Smooth muscle cell (in vitro differentiated cells): ENCODE data around the gene CCDC69. TPM values are rescaled to one million over a fixed set of nuclear protein-coding genes. Genes with fewer than 3 reads are reported as not detected.
"Not testable (repeated sequence)": the region's sequence is repeated elsewhere in the genome, so short reads cannot be mapped to it uniquely, and the experiment has no call there.

Source experiments
- DNase-seq: peaks from one replicate; lab custom pipeline; 2025; ENCODE audit not compliant: unreplicated experiment; lab: John Stamatoyannopoulos, UW
- H2AFZ ChIP-seq: fragments of 200-600 bp; sonication (generic); 2 replicates; pipeline ENCODE4 v1.6.0; 2016; ENCODE audit warnings: antibody characterized with exemption, low read depth, mild to moderate bottlenecking
- H3F3A ChIP-seq: fragments of 200-600 bp; sonication (generic); 2 replicates; pipeline ENCODE4 v1.6.0; 2017; ENCODE audit warnings: antibody characterized with exemption, low read depth
- H3K27ac ChIP-seq: fragments of 200-600 bp; sonication (generic); 2 replicates; pipeline ENCODE4 v1.5.1; 2016; ENCODE audit warnings: low read depth, mild to moderate bottlenecking
- H3K27me3 ChIP-seq: fragments of 200-600 bp; sonication (generic); 2 replicates; pipeline ENCODE4 v1.6.1; 2016; ENCODE audit warnings: low read depth, mild to moderate bottlenecking
- H3K36me3 ChIP-seq: fragments of 200-600 bp; sonication (generic); 2 replicates; pipeline ENCODE4 v1.5.1; 2016; ENCODE audit warnings: low read depth
- H3K4me1 ChIP-seq: fragments of 200-600 bp; sonication (generic); 2 replicates; pipeline ENCODE4 v1.5.1; 2016; ENCODE audit warnings: low read depth
- H3K4me2 ChIP-seq: fragments of 200-600 bp; sonication (generic); 2 replicates; pipeline ENCODE4 v1.6.0; 2016; ENCODE audit warnings: mild to moderate bottlenecking
- H3K4me3 ChIP-seq: fragments of 200-600 bp; sonication (generic); 2 replicates; pipeline ENCODE4 v1.5.1; 2016; ENCODE audit warnings: mild to moderate bottlenecking
- H3K79me2 ChIP-seq: fragments of 200-600 bp; sonication (generic); 2 replicates; pipeline ENCODE4 v1.6.0; 2016; ENCODE audit warnings: low read depth, mild to moderate bottlenecking
- H3K9ac ChIP-seq: fragments of 200-600 bp; sonication (generic); 2 replicates; pipeline ENCODE4 v1.6.0; 2016; ENCODE audit warnings: low read depth
- H3K9me3 ChIP-seq: fragments of 200-600 bp; sonication (generic); replicated peaks from 2 replicates; pipeline ENCODE4 v1.5.1; 2016; ENCODE audit warnings: low read depth
- H4K20me1 ChIP-seq: fragments of 200-600 bp; sonication (generic); 2 replicates; pipeline ENCODE4 v1.6.0; 2016; ENCODE audit warnings: low read depth
- WGBS: methylation state at CpG from one replicate; pipeline ENCODE4 v1.1.7; 2016; ENCODE audit warnings: low lambda C conversion rate; 5-methylcytosine and 5-hydroxymethylcytosine counted together
- polyA plus RNA-seq: library from polyadenylated mRNA; unstranded; fragments of >200 nt; fragmentation: Nextera tagmentation; extraction: Ambion mirVana; gene quantifications from 2 replicates; pipeline ENCODE4 v1.2.1, GENCODE V29; 2016
- total RNA-seq: library from RNA; depleted of rRNA; stranded (reverse); fragments of >200 nt; gene quantifications from 2 replicates; pipeline ENCODE4 v1.2.3, GENCODE V29; 2014
- TF ChIP-seq, protein P1 (sequence below): fragments of 200-600 bp; sonication (generic); IDR thresholded peaks from 2 replicates; pipeline ENCODE4 v1.5.1; 2017; ENCODE audit warnings: borderline replicate concordance, mild to moderate bottlenecking, antibody characterized with exemption; ENCODE audit not compliant: insufficient read depth, poor library complexity, severe bottlenecking

Gene CCDC69
- total and polyA plus RNA-seq, 2 experiments from 2014 or later, result 1.1 to 1.2 TPM

DNA sequence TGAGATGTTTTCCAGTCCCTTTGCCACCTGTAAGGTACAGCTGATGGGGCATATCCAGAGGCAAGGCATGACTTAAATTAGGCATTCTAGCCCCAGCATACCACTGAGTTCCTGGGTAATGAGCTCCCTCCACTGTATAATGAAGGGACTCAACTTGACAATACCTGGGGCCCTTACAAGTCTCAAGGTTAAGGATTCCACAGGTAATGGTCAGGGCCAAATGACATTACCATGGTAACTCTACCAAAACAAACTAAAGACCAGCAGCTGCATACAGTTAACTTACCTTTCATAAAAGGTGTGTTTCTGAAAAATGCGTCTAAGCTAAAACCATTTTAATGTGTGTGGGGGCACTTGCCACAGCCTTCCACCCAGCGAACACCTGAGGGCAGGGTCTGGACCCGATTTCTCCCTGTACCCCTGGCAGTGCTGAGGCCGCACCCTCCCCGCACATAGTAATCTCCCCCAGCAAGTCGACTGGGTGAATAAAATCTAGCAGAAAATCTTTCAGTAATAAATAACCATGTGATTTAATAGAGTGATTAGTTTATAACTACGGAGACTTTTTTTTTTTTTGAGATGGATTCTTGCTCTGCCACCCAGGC, 24.2 kb downstream of the CCDC69 start:
- H3K4me2 ChIP-seq, result no peak overlapping the region
- DNase-seq, result no peak
- no peak overlapping the region for H2AFZ ChIP-seq
- H3K79me2 ChIP-seq, result no peaks in the 10 kb centered on the region
- TF ChIP-seq, protein P1, sequence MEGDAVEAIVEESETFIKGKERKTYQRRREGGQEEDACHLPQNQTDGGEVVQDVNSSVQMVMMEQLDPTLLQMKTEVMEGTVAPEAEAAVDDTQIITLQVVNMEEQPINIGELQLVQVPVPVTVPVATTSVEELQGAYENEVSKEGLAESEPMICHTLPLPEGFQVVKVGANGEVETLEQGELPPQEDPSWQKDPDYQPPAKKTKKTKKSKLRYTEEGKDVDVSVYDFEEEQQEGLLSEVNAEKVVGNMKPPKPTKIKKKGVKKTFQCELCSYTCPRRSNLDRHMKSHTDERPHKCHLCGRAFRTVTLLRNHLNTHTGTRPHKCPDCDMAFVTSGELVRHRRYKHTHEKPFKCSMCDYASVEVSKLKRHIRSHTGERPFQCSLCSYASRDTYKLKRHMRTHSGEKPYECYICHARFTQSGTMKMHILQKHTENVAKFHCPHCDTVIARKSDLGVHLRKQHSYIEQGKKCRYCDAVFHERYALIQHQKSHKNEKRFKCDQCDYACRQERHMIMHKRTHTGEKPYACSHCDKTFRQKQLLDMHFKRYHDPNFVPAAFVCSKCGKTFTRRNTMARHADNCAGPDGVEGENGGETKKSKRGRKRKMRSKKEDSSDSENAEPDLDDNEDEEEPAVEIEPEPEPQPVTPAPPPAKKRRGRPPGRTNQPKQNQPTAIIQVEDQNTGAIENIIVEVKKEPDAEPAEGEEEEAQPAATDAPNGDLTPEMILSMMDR, result no peak
- WGBS, result 80% methylated on average over 7 of the region's 7 CpGs
- no peaks in the 10 kb centered on the region for H3K4me1 ChIP-seq
- H3K36me3 ChIP-seq, result no peaks in the 10 kb centered on the region
- H3K4me3 ChIP-seq, result no peak overlapping the region
- no peak overlapping the region for H3K27ac ChIP-seq
- H3K9me3 ChIP-seq, result no peaks in the 10 kb centered on the region
- H4K20me1 ChIP-seq, result no peaks in the 10 kb centered on the region
- no peak overlapping the region for H3K9ac ChIP-seq
- no peaks in the 10 kb centered on the region for H3K27me3 ChIP-seq
- no peaks in the 10 kb centered on the region for H3F3A ChIP-seq

DNA sequence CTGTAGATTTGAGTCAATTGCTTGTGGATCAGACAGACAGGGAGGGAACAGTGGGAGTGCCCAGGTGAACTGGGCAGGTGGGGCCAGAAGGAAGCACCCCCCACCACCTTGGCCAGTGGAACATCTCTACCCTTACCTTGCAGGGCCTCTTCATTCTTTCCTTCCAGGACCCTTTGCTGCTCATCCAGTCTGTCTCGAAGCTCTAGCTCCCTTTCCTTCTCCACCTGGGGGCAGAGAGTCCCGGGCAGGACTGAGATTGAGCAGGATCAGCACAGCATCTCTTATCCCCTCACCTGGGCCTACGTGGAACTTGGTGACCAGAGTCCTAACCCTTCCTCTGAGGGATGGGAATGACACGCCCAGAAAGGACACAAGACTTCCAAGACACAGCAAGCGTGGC, 25.0 kb downstream of the CCDC69 start:
- H2AFZ ChIP-seq, result no peak overlapping the region
- no peak for DNase-seq
- TF ChIP-seq, protein P1, result no peak
- H3K27me3 ChIP-seq, result no peaks in the 10 kb centered on the region
- H3K9ac ChIP-seq, result no peak overlapping the region
- H3K9me3 ChIP-seq, result no peaks in the 10 kb centered on the region
- H3K79me2 ChIP-seq, result no peaks in the 10 kb centered on the region
- 87% methylated on average over 5 of the region's 5 CpGs for WGBS
- no peak overlapping the region for H3K4me2 ChIP-seq
- H3F3A ChIP-seq, result no peaks in the 10 kb centered on the region
- H4K20me1 ChIP-seq, result no peaks in the 10 kb centered on the region
- H3K36me3 ChIP-seq, result no peaks in the 10 kb centered on the region
- H3K27ac ChIP-seq, result no peak overlapping the region
- H3K4me1 ChIP-seq, result no peaks in the 10 kb centered on the region
- no peak overlapping the region for H3K4me3 ChIP-seq

DNA sequence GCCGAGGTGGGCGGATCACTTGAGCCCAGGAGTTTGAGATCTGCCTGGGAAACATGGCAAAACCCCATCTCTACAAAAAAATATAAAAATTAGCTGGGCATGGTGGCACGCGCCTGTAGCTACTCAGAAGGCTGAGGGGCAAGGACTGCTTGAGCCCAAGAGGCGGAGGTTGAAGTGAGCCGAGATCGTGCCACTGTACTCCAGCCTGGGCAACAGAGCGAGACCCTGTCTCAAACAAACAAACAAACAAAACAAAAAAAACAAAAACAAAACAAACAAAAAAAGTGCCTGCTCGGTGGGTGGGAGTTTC, 26.6 kb downstream of the CCDC69 start:
- not testable (repeated sequence) for H3K36me3 ChIP-seq, H3K27me3 ChIP-seq, H2AFZ ChIP-seq, H3K4me3 ChIP-seq, H3K4me1 ChIP-seq, H3K9ac ChIP-seq, H3K27ac ChIP-seq, DNase-seq, H4K20me1 ChIP-seq, H3F3A ChIP-seq, H3K9me3 ChIP-seq, H3K79me2 ChIP-seq, H3K4me2 ChIP-seq
- 95% methylated on average over 9 of the region's 9 CpGs for WGBS

DNA sequence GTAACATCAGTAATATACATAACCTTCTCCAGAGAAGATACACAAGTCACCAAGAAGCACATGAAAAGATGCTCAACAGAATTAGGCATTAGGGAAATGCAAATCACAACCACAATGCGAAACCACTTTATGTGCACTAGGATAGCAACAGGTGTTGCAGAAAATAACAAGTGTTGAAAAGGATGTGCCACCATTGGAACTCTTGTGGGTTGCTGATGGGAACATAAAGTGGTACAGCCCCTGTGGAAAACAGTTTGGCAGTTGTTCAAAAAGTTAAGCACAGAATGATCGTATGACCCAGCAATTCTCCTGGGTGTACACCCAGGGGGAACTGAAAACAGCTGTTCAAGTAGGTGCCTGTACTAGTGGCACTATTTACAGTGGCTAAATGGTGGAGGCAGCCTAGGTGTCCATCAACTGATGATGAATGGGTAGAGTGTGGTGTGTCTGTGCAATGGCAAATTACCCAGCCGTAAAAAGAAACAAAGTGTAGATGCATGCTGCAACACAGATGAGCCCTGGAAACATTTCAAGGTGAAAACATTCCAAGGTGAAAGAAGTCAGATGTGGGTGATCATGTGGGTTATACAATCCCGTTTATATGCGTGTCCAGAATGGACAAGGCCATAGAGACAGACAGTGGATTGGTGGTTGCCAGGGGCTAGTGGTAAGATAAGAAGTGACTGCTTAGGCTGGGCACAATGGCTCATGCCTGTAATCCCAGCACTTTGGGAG, 27.2 kb downstream of the CCDC69 start:
- 90% methylated on average over 5 of the region's 5 CpGs for WGBS

More for the DNA sequence above, 27.2 kb downstream of the CCDC69 start:
- H3F3A ChIP-seq, result no peaks in the 10 kb centered on the region
- no peak for DNase-seq
- no peak overlapping the region for H3K27ac ChIP-seq
- H3K4me3 ChIP-seq, result no peak overlapping the region
- no peaks in the 10 kb centered on the region for H3K36me3 ChIP-seq
- no peaks in the 10 kb centered on the region for H4K20me1 ChIP-seq
- peaks cover 6% of the 10 kb centered on the region for H3K9me3 ChIP-seq
- H3K4me2 ChIP-seq, result no peak overlapping the region
- TF ChIP-seq, protein P1, result no peak
- no peaks in the 10 kb centered on the region for H3K4me1 ChIP-seq
- no peak overlapping the region for H2AFZ ChIP-seq
- H3K9ac ChIP-seq, result no peak overlapping the region
- H3K27me3 ChIP-seq, result no peaks in the 10 kb centered on the region
- no peaks in the 10 kb centered on the region for H3K79me2 ChIP-seq
